GM18873 (cell line): Measurements from ENCODE around the gene PTPN14.

Experiments used
- ATAC-seq: cut with Tn5 transposase; IDR thresholded peaks from one replicate; pipeline ENCODE4 v1.9.1; 2021; ENCODE audit warnings: mild to moderate bottlenecking, moderate library complexity, moderate number of reproducible peaks; ENCODE audit not compliant: unreplicated experiment, low FRiP score

The PTPN14 gene

DNA sequence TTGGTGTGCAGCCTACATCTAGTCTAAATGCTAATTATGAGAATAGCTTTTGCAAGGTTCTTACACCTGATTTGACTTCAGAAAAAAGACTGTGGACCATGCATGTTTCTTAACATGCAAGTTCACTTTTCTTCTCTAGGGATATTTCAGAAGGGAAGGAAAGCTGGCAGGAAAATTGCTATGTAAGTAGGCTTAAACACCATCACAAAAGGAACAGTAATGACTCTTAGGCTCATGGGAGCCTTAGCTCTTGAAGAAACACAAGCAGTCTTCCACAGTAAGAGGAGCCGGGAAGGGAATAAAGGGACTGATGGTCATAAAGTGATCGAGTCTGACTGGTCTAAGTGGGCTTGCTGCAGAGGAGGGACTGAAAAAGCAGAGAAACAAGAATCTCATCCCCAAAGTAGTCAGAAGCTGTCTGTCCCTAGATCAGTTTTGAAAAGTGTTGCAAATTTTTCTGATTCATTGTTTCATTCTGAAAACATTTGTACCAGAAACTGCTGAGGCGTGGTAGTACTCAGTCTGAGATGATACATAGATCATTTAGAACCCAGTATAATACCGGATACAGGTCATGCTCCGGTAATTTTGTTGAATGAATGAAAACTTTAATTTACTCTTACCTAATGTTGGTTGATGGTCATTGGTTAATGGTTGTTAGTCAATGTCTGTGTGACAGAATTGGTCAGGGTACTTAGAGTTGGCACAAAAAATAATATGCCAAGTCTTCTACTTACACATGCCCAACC lies 229.5 kb downstream of the PTPN14 start:
- ATAC-seq: peak; percentile 57

DNA sequence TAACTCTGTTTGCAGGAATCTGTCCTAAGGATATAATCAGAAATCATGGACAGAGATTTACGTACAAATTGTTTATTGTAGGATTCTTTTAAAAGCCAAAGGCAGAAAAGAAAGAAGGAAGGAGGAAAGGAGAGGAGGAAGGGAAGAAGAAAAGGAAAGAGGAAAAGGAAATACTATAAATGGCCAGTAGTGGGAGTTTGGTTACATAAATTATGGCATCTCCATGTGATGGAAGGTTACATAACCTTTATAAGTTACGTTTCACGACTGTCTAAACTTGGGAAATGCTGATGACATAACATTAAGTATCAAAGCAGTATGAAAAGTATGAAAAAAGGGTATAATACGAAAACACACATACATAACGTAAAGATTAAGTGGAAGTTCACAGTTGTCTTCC lies 231.5 kb downstream of the PTPN14 start:
- ATAC-seq: no peak

GRCh38 chr1:214318956-214319736 lies 232.3 kb downstream of the PTPN14 start:
- ATAC-seq: no peak

GRCh38 chr1:214318356-214318755 lies 233.0 kb downstream of the PTPN14 start:
- peak; percentile 53 for ATAC-seq

GRCh38 chr1:214317734-214318133 lies 233.7 kb downstream of the PTPN14 start:
- ATAC-seq: no peak

GRCh38 chr1:214317300-214317699 lies 234.1 kb downstream of the PTPN14 start:
- no peak for ATAC-seq

DNA sequence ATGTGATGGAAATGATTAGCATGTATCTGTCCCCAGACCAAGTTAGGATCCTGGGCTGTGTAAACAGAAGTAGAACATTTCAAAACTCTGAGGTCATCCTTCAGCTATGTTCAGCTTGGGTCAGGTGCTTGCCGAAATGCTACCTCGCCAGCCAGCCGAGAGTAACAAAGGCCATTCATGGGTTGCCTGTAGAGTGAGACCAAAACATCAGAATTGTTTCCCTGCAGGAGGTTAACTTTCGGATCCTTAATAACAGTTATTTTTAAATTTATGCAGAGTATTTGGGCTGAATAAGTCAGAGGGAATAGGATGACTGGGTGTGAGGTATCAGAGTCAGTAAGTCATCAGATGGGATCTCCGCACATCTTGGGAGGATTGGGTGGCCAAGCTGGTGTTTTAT lies 234.8 kb downstream of the PTPN14 start:
- ATAC-seq: no peak

DNA sequence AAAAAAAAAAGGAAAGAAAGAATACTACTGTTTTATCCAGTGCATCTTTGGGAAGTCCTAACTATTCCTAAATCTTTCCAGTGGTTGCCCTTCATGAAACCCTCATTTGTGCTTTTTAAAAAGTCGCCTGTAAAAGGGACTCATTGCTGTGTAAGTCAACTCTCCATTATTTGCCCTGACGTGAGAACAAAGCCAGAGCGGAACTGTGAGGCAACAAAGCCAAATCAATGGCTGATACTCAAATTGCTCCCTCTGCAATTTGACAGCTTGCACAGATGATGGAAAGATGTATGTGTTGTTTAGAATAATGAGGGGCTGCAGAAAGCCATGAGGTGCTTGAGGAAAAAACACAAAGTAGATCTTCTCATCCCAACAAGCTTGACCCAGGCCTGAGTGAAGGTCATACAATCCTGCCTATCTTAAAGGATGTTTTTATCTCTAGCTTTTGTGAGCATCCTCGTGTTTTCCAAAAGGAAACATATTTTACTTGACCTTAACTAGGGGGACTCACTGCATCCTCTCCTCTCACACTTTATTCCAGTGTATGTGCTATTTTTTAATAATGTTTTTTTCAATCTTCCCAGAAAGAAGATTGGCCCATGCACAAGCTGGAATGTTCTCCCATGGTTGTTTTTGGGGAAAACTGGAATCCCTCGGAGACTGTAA lies 237.1 kb downstream of the PTPN14 start:
- no peak for ATAC-seq

GRCh38 chr1:214312530-214313051 lies 238.8 kb downstream of the PTPN14 start:
- no peak for ATAC-seq

DNA sequence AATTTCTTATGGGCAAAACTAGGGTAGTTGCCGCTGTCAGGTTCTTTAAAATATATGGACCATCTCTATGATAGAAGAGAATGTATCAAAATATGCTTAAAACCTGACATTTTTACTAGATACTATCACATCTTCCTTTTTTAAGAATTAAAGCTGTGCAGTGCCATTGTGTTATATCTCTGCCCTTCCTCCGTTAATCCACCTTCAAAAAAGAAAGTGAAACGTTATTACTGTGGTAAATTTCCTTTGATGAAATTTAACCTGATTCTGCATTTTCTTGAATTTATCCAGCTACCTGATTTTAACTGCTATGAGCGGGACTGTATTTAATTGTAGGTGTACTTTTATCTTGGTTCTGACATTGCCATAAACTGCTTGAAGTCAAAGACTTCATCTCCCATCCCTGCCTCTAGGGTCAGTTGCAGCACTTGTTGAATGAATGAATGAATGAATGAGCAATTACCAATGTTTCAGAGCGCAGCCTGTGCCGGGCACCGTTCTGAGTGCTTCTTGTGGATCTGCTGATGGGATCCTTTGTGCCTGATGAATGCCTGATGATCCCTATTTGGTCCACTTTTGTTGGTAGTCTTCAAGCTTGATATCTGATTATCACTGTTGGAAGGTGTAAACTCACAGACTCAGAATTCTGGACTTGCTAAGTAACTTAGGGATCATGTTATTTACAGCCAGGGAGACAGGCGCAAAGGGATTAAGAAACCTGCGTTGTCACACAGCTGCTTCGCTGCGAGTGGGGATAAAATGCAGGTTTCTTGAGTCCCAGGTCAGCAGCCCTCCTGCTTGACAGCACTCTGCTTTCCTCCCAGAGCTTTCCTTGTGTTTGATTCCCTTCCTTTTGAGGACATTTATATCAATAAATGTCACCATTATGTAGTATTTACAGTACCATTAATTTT lies 240.4 kb downstream of the PTPN14 start:
- no peak for ATAC-seq

- no peak for ATAC-seq
Measured at GRCh38 chr1:214310010-214310409, 241.4 kb downstream of the PTPN14 start.

DNA sequence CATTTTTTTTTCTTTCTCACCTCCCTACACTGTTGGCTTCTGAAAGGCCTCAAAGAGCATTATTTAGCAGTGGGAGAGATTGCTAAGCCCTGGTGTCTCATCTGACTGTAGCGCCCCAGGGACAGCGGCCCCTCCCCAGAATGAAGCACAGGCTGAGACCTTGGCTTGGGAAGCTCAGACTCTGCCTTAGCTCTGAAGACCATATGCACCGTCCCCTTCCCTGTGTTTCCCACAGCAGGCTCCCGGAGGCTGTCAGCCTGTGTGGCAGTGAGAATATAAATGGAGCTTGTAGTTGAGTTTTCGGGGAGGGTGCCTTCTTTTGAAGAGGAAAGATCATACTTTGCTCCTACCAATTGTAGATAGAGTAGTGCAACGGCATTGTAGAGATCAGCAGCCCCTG lies 245.1 kb downstream of the PTPN14 start:
- no peak for ATAC-seq

GRCh38 chr1:214305164-214305751 lies 246.1 kb downstream of the PTPN14 start:
- ATAC-seq: no peak

GRCh38 chr1:214303141-214303930 lies 248.1 kb downstream of the PTPN14 start:
- ATAC-seq: no peak

GRCh38 chr1:214301526-214301925 lies 249.9 kb downstream of the PTPN14 start:
- no peak for ATAC-seq

DNA sequence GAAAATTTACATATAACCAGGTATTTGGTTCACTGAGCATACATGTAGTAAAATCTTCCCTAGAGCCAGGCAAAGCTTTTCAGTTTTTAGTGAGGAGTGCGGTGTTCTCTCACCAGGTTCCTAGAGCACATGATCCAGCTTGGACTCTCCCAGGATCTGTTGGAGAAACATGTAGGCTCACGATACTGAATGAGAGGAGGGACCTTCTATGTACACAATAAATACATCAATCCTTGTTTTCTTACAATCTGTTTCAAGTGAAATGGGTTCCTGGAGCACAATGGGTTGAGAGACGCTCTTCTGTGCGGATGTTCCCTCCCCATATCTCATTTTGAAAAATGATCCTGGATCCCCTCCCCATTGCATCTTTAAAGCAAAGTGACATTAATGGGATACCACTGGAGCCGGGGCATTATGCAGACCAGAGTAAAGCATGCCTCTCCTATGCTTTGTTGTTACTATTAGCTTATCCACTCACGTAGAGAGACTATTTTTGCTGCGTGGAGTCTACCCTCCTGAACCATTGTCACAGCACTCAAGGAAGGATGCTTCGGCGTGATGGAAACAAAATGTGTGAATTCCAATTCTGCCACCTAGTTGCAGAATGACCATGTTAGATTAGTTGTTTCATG lies 251.1 kb downstream of the PTPN14 start:
- no peak for ATAC-seq
